Left cardiac atrium (tissue), 4 donors: ENCODE data around the gene PCDHB16. TPM values are rescaled to one million over a fixed set of nuclear protein-coding genes. Genes with fewer than 3 reads are reported as not detected.
"Not testable (repeated sequence)": the region's sequence is repeated elsewhere in the genome, so short reads cannot be mapped to it uniquely, and the experiment has no call there.

Experiments
- ATAC-seq, 2 donors: fragments of 200-7000 bp; cut with Tn5 transposase; one replicate each; pipeline ENCODE4 v1.9.1; 2020; ENCODE audit warnings: mild to moderate bottlenecking in 2 of 2, moderate library complexity in 2 of 2
- DNase-seq: peaks from one replicate; pipeline ENCODE4 v3.0.0-alpha.2; 2020
- intact Hi-C, 2 donors: fragments of 100-400 bp; cut with DNase I; formaldehyde crosslinking; loops; one replicate each; pipeline versions ENCODE4 v1.14.1 to v1.15.1; 2022 to 2023
- total RNA-seq, 2 donors: library from RNA; stranded (reverse); fragmentation: NEBNext Ultra II Directional; extraction: Animal tissue kit (Norgen Biotek cat#: 25700); gene quantifications; one replicate each; pipeline ENCODE4 v1.2.1, GENCODE V29; 2021
- donor health status: DM: no; HTN: yes; CAD: no.
- donor health status: DM: no; HTN: yes; CAD: no; lungs with severe emphysema.
- donor health status: DM: yes; HTN: yes; CAD: no.
- donor health status: Dilated cardiomyopathy.

Gene PCDHB16
- total RNA-seq, 2 donors from 2014 or later, result 2.6 to 3.1 TPM

DNA sequence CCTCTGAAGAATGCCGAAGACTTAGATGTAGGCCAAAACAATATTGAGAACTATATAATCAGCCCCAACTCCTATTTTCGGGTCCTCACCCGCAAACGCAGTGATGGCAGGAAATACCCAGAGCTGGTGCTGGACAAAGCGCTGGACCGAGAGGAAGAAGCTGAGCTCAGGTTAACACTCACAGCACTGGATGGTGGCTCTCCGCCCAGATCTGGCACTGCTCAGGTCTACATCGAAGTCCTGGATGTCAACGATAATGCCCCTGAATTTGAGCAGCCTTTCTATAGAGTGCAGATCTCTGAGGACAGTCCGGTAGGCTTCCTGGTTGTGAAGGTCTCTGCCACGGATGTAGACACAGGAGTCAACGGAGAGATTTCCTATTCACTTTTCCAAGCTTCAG, 32.4 kb downstream of the PCDHB16 start:
- DNase-seq, ATAC-seq: not testable (repeated sequence)
- intact Hi-C loops, result loop anchor here in 1 of 2 donors (10.0 kb wide), 1 partner anchor 360 kb away; no protein-coding TSS in a partner anchor

DNA sequence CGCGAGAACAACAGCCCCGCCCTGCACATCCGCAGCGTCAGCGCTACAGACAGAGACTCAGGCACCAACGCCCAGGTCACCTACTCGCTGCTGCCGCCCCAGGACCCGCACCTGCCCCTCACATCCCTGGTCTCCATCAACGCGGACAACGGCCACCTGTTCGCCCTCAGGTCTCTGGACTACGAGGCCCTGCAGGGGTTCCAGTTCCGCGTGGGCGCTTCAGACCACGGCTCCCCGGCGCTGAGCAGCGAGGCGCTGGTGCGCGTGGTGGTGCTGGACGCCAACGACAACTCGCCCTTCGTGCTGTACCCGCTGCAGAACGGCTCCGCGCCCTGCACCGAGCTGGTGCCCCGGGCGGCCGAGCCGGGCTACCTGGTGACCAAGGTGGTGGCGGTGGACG, 33.3 kb downstream of the PCDHB16 start:
- DNase-seq, ATAC-seq: not testable (repeated sequence)
- intact Hi-C loops, result loop anchor here in 1 of 2 donors (10.0 kb wide), 1 partner anchor 359 kb away; no protein-coding TSS in a partner anchor

- ATAC-seq, DNase-seq: not testable (repeated sequence)
- intact Hi-C loops, result loop anchor here in 1 of 2 donors (10.0 kb wide), 1 partner anchor 359 kb away; no protein-coding TSS in a partner anchor
Measured at GRCh38 chr5:141216035-141216434, 33.8 kb downstream of the PCDHB16 start.

GRCh38 chr5:141223112-141223783, 41.1 kb downstream of the PCDHB16 start, which contains the start of gene PCDHB14:
Gene PCDHB14 (plus strand): TSS chr5:141223343. CDS start chr5:141223506, 163 bp downstream.
- ATAC-seq, result peak in 1 of 2 donors; percentile 61
- DNase-seq, result no peak
- intact Hi-C loops, result loop anchor here in 1 of 2 donors (5.0 kb wide), 1 partner anchor 339 kb away; no protein-coding TSS in a partner anchor

DNA sequence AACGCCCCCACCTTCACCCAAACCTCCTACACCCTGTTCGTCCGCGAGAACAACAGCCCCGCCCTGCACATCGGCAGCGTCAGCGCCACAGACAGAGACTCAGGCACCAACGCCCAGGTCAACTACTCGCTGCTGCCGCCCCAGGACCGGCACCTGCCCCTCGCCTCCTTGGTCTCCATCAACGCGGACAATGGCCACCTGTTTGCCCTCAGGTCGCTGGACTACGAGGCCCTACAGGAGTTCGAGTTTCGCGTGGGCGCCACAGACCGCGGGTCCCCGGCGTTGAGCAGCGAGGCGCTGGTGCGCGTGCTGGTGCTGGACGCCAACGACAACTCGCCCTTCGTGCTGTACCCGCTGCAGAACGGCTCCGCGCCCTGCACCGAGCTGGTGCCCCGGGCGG, 42.7 kb downstream of the PCDHB16 start:
- not testable (repeated sequence) for DNase-seq, ATAC-seq
- intact Hi-C loops, result loop anchor here in 1 of 2 donors (5.0 kb wide), 1 partner anchor 337 kb away; no protein-coding TSS in a partner anchor

DNA sequence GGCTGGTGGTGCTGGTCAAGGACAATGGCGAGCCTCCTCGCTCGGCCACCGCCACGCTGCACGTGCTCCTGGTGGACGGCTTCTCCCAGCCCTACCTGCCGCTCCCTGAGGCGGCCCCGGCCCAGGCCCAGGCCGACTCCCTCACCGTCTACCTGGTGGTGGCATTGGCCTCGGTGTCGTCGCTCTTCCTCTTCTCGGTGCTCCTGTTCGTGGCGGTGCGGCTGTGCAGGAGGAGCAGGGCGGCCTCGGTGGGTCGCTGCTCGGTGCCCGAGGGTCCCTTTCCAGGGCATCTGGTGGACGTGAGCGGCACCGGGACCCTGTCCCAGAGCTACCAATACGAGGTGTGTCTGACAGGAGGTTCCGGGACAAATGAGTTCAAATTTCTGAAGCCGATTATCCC, 43.2 kb downstream of the PCDHB16 start:
- intact Hi-C loops, ATAC-seq, DNase-seq: not testable (repeated sequence)

DNA sequence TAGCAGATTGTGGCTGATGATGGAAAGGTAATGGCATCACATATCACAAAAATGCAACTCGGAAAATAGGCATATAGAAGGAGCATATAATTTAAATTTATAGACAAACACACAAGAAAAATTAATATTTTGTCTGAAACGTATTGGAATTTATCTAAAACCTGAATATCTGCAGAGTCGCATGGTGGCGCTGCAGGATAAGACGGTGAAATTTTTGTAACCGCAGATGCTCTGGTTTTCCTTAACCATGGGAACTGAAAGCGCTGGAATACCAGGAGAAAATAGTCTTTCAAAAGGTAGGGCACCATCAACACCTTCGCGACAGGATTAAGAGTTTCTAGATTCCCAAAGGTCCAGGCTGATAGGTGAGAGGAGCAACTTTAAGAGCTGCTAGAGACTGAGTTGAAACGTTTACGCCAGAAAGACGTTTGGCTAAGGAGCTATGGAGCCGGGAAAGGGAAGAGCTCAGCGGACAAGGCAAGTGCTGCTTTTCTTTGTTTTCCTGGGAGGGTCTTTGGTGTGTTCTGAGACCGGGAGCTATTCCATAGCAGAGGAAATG, 52.0 kb downstream of the PCDHB16 start:
- ATAC-seq (no peak), DNase-seq (no peak)
- intact Hi-C loops, result no loop called here

Other genes starting within 250 kb of the PCDHB16 start
- 1 to 10 TPM; 1.7 to 2.9 TPM for gene PCDHAC2, start 215.9 kb upstream of the PCDHB16 start, total RNA-seq
- gene PCDHB1, start 131.0 kb upstream of the PCDHB16 start, total RNA-seq, result not detected
- gene PCDHB2, start 87.8 kb upstream of the PCDHB16 start, total RNA-seq, result 1 to 10 TPM; 2.9 to 3.1 TPM
- gene PCDHB3, start 81.9 kb upstream of the PCDHB16 start, total RNA-seq, result 1 to 10 TPM; 1.3 to 1.9 TPM
- 1 to 10 TPM; 1.6 to 2.4 TPM for gene PCDHB4, start 60.6 kb upstream of the PCDHB16 start, total RNA-seq
- gene PCDHB5, start 47.2 kb upstream of the PCDHB16 start, total RNA-seq, result 1 to 10 TPM; 2.7 to 3.1 TPM
- gene PCDHB6, start 32.3 kb upstream of the PCDHB16 start, total RNA-seq, result under 1 TPM; 0.71 to 0.86 TPM
- gene PCDHB7, start 9.7 kb upstream of the PCDHB16 start, total RNA-seq, result 1 to 10 TPM; 1.0 to 1.7 TPM
- 1 to 10 TPM; 2.6 to 6.1 TPM for gene PCDHB8, start 4.6 kb upstream of the PCDHB16 start, total RNA-seq
- gene PCDHB9, start 4.8 kb downstream of the PCDHB16 start, total RNA-seq, result 1 to 10 TPM; 2.5 to 4.3 TPM
- 1 to 10 TPM; 1.3 to 1.5 TPM for gene PCDHB10, start 10.0 kb downstream of the PCDHB16 start, total RNA-seq
- 1 to 10 TPM; 1.8 to 3.3 TPM for gene PCDHB11, start 17.2 kb downstream of the PCDHB16 start, total RNA-seq
- gene PCDHB12, start 26.3 kb downstream of the PCDHB16 start, total RNA-seq, result 1 to 10 TPM; 2.4 to 2.6 TPM
- 1 to 10 TPM; 3.5 to 5.3 TPM for gene PCDHB13, start 31.5 kb downstream of the PCDHB16 start, total RNA-seq
- gene PCDHB14, start 41.0 kb downstream of the PCDHB16 start, total RNA-seq, result 1 to 10 TPM; 3.9 to 5.8 TPM
- 1 to 10 TPM; 4.5 to 5.7 TPM for gene PCDHB15, start 63.0 kb downstream of the PCDHB16 start, total RNA-seq
- gene SLC25A2, start 121.7 kb downstream of the PCDHB16 start, total RNA-seq, result not detected
- gene TAF7, start 138.4 kb downstream of the PCDHB16 start, total RNA-seq, result 10 to 100 TPM; 86.3 to 93.5 TPM
- gene PCDHGA1, start 148.1 kb downstream of the PCDHB16 start, total RNA-seq, result 1 to 10 TPM; 1.4 to 1.8 TPM
- 1 to 10 TPM; 4.5 to 7.3 TPM for gene PCDHGA2, start 156.4 kb downstream of the PCDHB16 start, total RNA-seq
- gene PCDHGA3, start 161.4 kb downstream of the PCDHB16 start, total RNA-seq, result 1 to 10 TPM; 5.0 to 5.8 TPM
- 1 to 10 TPM; 3.0 to 3.2 TPM for gene PCDHGB1, start 167.7 kb downstream of the PCDHB16 start, total RNA-seq
- gene PCDHGA4, start 172.6 kb downstream of the PCDHB16 start, total RNA-seq, result 1 to 10 TPM; 4.0 to 4.3 TPM
- gene PCDHGB2, start 177.6 kb downstream of the PCDHB16 start, total RNA-seq, result 1 to 10 TPM; 4.0 to 5.4 TPM
- 1 to 10 TPM; 3.5 to 4.3 TPM for gene PCDHGA5, start 181.8 kb downstream of the PCDHB16 start, total RNA-seq
- gene PCDHGB3, start 187.9 kb downstream of the PCDHB16 start, total RNA-seq, result 1 to 10 TPM; 3.9 to 4.6 TPM
- 1 to 10 TPM; 3.7 to 4.4 TPM for gene PCDHGA6, start 191.5 kb downstream of the PCDHB16 start, total RNA-seq
- gene PCDHGA7, start 200.4 kb downstream of the PCDHB16 start, total RNA-seq, result 1 to 10 TPM; 3.2 to 3.5 TPM
- gene PCDHGB4, start 205.3 kb downstream of the PCDHB16 start, total RNA-seq, result 1 to 10 TPM; 4.4 to 4.5 TPM
- 1 to 10 TPM; 2.9 to 3.7 TPM for gene PCDHGA8, start 210.2 kb downstream of the PCDHB16 start, total RNA-seq
- gene PCDHGB5, start 215.6 kb downstream of the PCDHB16 start, total RNA-seq, result 1 to 10 TPM; 6.4 to 7.7 TPM
- 1 to 10 TPM; 3.6 to 4.0 TPM for gene PCDHGA9, start 220.4 kb downstream of the PCDHB16 start, total RNA-seq
- 1 to 10 TPM; 4.9 to 5.2 TPM for gene PCDHGB6, start 225.6 kb downstream of the PCDHB16 start, total RNA-seq
- gene PCDHGA10, start 230.6 kb downstream of the PCDHB16 start, total RNA-seq, result 1 to 10 TPM; 3.3 to 4.6 TPM
- gene PCDHGB7, start 235.3 kb downstream of the PCDHB16 start, total RNA-seq, result 1 to 10 TPM; 7.6 to 8.8 TPM
- 1 to 10 TPM; 3.2 to 3.5 TPM for gene PCDHGA11, start 238.7 kb downstream of the PCDHB16 start, total RNA-seq
- 1 to 10 TPM; 4.5 to 6.5 TPM for gene PCDHGA12, start 248.1 kb downstream of the PCDHB16 start, total RNA-seq